Right kidney (tissue), 1 donor: ENCODE results near the gene SPINT1.

Experiments used
- DNase-seq: peaks from one replicate; pipeline ENCODE4 v3.0.0-alpha.2; 2016

SPINT1 gene

DNA sequence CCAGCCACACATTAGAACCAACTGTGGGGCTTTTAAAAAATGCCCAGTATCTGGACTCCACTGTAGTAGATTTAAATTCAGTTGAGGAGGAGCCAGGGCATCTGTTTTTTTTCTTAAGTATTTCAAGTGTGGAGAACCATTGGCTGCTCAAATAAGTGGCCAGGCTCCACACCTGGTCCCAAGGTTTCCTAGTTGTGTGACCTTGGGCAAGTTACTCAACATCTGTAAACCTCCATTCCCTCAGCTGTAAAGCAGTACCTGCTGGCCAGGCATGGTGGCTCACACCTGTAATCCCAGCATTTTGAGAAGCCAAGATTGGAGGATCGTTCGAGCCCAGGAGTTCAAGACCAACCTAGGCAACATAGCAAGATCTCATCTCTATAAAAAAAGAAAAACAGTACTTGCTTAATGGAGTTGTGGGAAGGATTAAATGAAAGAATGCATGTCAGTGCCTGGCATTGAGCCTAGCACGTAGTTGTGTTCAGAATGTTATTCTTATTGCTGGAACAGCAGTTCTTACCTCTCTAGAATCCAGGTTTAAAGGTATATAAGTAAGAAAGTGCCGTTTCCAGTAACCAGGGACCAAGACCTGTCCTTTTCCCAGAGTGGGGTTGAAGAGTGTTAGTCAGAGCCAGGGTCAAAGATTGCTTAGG, 17.3 kb upstream of the SPINT1 start:
- DNase-seq, result no peak

DNA sequence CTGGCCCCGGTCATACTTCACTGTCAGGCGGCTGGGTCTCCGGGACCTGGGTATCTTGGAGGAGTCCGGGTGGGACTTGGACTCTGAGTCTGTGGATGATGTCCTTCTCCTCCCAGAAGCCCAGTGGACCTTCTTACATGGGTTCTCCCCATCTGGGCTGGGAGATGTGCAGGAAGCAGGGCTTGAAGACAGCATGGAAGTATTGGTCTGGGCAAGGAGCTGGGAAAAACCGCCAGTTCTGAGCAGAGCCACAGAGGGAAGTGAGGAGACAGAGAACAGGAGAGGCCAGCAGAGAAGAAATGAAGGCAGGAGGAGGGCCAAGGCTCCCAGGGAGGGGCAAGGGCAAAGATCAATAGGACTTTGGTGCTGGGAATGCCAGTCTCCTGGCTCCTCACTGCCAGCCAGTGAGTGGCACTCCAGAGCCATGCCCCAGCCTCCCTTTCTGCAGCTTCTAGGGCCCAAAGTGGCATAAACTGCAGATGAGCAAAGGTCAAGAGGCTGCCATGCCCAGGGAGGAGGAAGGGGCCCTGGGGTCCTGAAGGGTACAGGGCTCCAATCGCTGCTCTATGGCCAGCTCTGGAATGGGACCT, 15.3 kb upstream of the SPINT1 start, which contains the start of gene PPP1R14D:
Gene PPP1R14D (minus strand): TSS at position 262 of the 590 bp plus-strand sequence. CDS start 67 bp downstream, at position 195.
- no peak for DNase-seq

DNA sequence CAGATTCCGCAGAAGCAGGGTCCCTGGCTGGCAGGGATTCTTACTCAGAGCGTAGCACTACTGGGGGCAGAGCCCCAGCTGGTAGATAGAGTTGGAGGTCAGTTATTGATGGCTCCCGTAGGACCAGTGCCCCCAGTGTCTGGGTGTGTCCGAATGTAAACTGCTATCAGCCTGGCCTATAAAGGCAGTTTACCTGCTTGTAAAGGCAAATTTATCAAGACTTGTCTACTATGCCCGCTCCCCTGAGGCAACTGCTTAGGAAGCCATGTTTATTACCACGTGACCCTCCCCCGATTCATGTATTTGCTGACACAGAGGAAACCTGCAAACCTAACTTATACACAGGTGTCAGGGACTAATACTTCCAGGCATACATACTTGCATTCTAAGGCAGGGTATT, 14.7 kb upstream of the SPINT1 start:
- DNase-seq, result no peak

DNA sequence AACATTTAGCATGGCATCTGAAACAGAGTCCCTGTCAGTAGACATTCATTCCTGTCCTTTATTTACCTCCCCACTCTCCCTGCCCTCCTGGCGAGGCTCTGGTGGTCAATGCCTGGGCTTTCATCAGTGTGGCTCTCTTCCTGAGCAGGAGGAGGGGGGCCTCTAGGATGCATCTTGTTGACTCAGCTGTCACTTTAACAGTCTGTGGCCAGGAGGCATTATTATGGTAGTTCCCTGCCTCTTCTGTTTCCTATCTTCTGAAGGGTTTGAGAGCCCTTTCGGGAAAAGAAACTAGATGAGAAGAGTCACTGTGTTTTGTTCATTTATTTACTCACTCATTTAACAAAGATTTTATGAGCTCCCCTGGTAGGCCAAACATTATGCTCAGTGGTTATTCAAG, 13.0 kb upstream of the SPINT1 start:
- DNase-seq, result no peak

DNA sequence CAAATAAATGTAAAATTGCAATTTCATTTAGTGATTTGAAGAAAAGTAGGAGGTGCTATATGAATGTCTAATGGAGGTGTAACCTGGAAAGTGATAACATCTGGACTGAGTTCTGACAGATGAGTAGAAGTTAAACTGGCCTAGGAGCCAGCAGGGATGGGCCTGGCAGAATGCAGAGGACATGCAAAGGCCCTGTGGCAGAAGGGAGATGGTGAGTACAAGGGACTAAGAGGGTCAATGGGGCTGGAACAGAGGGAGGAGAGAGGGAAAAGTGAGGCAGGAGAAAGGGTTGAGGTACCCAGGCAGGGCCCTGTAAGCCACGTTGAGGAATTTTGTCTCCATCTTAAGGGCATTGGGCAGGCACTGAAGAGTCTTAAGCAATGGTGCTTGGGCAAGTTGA, 12.0 kb upstream of the SPINT1 start:
- no peak for DNase-seq

DNA sequence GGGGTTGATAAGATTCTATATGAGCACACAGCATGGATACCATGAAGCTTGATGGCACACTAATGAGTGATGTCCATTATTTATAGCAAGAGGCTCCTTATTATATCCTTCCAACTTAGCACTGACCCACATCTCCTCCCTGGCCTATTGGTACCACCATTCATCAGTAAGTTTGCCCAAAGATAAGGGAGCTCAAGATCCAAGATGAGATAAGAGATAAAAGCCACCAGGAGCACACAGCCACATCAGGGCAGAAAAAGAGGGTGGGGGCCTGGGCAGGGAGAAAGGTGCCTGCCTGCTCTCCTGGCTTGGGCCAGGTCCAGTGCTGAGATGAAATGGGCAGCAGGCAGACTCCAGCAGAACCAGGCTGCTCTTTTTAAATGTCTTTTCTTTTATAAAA, 10.9 kb upstream of the SPINT1 start:
- DNase-seq, result no peak

DNA sequence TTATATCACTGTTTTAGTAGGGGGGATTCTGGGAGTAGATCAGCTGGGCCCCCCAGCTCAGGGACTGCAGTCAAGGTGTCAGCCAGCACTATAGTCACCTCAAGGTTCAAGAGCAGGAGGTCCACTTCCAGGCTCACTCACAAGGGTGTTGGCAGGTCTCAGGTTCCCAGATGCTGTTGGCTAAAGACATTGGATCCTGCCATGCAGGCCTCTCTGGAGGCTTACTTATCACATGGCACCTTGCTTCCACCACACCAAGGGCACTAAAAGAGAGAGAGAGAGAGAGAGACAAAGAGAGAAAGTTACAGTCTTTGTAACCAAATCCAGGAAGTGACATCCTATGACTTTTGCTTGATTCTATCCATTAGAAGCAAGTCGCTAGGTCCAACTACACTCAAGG, 7.8 kb upstream of the SPINT1 start:
- no peak for DNase-seq

DNA sequence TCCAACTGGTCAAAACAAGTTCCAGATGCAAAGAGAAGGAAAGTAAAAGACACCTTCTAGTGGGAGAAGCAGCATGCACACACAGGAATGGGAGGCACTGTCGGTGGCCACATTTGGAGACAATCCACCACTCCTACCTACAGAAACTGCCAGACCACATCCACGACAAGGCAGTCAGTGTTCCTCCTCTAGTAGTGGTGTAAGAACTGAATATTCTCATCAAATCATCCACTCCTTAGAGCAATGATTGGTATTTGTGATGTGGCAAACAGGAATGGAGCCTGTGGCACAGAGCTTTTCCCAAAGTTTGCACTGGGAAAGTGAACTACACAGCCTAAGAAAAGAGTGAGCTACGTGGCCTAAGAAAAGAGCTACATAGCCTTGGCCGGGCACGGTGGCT, 5.1 kb upstream of the SPINT1 start:
- DNase-seq, result no peak

DNA sequence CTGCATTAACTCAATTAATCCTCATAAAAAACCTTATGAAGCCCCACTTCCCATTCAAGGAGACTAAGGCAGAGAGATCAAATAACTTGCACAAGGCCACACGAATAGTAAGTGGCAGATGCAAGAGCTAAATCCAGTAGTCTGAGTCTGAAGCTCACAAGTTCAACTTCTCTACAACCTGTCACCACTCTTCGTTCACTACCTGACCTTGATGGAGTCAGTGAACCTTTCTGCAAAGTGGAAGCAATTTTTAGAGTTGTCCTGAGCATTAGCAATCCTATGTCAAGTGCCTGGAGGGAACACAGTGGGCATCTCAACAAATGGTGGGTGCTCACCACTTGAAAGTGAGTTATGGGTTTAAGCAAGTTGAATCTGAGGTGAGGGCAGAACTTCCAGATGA, 2.1 kb upstream of the SPINT1 start:
- DNase-seq, result no peak

DNA sequence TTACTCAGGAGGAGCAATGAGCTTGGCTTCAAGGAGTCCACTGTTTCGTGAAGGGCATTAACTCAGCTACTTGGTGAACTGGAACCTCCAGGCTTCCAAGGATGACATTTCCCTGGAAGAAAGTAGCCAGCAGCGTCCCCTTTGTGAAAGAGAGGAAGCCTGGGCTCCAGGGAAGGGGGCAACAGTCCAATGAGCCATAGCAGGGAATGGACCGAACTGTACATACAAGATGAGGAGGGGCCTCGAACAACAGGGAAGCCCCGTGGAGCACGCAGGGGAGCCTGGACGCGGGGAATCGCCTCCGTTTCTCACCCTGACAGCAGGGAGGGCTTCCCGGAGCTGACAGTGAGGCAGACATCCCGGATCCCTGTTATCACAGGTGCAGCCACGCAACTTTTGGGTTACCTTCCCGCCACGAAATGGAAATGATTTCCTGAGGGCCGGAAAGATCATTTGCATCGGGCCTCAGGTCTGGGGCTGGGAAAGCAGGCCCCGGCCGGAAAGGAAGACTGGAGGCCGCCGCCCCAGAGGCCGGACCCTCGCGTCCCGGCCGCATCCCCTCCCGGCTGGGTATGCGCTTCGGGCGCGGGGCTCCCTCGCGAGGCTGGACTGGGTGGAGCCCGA, 475 bp upstream of the SPINT1 start:
- DNase-seq, result peak; percentile 71

DNA sequence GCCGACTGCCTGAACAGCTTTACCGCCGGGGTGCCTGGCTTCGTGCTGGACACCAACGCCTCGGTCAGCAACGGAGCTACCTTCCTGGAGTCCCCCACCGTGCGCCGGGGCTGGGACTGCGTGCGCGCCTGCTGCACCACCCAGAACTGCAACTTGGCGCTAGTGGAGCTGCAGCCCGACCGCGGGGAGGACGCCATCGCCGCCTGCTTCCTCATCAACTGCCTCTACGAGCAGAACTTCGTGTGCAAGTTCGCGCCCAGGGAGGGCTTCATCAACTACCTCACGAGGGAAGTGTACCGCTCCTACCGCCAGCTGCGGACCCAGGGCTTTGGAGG, 815 bp downstream of the SPINT1 start:
- DNase-seq, result no peak

DNA sequence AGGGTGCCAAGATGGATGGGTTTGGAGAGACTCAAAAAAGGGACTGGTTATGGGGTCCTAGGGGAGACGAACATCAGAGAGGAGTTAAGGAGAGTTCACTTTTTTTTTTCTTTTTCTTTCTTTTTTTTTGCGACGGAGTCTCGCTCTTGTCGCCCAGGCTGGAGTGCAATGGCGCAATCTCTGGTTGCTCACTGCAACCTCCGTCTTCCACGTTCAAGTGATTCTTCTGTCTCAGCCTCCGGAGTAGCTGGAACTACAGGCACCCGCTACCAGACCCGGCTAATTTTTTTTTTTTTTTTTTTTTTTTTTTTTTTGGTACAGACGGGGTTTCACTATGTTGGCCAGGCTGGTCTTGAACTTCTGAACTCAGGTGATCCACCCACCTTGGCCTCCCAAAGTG, 1.2 kb downstream of the SPINT1 start:
- no peak for DNase-seq

DNA sequence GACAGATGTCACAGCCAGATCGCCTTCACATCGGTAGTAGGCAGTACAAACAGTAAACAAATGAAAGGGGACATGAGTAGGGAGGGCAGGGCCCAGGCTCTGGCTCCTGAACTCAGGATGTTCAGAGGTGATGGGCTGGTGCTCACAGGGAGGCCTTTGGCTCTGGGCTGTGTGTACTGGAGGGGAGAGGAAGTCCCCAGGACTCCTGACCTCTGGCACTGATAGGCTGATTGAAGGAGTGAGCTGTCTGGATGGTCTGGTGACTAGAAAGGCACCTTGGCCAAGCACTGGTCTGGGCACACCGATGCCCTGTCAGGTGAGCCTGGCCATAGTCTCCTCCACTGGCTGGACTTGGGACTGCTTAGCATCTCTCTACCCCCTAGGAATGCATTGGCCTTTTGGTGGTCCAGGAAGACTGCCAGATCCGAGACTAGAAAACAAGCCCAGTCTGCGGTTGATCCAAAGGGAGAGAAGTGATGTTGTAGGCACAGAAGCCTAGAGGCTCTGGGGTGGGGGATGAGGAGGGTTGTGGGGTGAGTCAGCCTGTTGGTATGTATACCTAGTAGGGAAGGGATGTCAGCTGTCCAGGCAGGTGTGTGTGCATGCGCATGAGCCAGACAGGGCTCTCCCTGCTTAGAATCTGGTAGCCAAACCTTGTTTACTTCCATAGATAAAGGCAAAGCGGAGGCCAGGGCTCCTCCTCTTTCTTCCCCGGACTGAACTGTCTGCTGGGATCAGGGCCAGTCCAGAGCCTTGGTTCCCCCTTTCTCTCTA, 1.9 kb downstream of the SPINT1 start:
- no peak for DNase-seq

DNA sequence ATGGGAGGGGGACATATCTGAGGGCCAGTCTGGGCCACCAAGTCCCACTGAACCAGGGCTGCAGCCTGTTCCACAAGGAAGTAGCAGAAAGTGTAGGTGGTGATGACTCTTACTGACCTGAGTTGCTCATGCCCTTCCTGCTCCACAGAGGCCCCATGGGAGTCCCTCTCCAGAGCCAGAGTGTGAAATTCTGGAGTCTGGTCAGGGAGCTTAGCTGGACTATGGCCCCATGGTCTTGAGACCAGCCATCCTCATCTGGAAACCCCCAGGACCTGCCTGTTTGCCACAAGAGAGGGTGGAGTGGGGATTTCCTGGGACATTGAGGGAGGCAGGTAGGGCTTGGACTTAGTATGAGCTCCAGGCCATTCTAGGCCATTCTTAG, 3.0 kb downstream of the SPINT1 start:
- no peak for DNase-seq

DNA sequence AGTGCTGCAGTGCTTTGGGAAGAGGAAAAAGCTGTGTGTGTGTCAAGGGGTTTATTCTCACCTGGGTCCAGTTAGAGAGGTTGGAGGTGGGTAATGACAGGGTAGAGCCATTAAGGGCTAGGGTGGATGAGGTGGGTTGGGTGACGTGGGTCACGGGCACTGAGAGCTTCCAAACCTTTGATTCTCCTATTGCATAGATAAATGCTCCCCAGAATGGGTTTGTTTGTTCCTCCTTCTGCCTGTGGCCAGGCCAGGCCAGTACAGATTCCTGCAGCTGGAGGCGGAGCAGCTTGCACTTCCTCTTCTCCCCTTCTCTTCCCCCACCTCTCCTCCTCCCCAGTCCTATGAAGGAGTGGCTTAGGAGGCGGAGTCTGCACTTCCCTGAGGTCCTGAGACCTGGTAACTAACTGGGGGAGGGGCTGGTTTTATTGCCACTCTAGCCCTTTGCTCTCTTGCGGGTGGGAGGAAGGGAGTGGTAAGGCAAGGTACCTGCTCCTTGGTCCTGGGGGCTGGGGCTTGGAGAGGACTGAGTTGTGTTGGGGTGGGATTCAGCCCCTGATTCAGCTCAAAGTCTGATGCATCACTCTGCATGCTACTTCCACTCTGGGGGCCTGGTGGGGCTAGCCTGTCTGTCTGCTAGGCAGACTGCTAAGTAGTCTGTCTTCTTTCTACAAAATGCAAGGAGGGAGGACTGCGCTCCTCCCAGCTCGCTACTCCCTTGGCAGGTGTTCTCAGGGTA, 3.5 kb downstream of the SPINT1 start:
- DNase-seq, result peak; percentile 42

DNA sequence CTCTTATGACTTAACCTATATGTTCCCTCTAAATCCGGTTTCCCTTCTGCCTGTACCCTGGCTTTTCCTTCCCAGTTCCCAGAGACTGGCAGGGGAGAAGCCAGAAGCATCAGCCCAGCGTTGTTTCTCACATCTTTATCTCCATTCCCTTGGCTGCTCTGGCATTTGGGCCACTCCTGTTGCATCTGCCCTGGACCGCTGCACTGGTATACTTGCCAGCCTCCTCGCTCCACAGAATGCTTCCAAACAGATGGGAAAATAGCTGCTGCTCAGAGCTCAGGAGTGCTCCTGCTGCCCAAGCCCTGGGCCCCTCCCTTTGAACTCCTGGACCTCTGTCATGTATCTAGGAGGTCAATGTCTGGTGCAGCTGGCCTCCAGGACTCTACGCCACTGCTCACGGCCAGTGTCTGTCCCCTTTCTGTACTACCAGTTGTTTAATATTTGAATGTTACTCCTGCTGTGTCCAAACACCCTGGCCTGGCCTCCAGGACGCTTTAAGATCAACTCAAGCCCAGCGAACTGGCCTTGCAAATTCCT, 6.8 kb downstream of the SPINT1 start:
- no peak for DNase-seq

DNA sequence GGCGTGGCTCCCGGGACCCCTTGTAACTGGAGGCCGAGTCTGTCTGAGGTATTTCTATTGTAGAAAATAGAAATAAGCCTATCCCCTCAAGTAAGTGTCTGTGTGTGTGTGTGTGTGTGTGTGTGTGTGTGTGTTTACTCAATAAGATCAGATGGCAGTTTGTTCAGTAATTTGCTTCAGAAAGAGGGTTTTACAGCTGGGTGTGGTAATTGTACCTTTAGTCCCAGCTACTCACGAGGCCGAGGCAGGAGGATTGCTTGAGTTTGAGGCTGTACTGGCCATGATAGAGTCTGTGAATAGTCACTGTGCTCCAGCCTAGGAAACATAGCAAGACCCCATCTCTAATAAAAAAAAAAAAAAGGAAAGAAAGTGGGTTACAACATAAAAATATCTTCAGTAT, 8.7 kb downstream of the SPINT1 start:
- no peak for DNase-seq

DNA sequence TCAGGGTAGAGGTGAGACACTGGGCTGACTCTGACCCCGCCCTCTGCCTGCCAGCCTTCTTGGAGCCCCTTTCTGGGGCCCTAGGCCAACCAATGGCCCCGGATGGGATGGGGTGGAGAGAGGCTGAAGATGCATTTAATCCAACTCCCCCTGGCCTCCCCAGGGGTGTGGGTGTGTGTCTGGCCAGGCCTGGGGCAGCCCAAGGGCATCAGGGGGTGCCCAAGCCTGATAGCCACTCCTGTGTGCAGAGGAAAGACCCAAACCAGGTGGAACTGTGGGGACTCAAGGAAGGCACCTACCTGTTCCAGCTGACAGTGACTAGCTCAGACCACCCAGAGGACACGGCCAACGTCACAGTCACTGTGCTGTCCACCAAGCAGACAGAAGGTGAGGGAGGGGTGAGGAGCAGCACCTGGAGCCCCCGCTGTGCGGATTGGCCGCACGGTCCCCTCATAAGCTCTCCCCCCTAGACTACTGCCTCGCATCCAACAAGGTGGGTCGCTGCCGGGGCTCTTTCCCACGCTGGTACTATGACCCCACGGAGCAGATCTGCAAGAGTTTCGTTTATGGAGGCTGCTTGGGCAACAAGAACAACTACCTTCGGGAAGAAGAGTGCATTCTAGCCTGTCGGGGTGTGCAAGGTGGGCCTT, 9.5 kb downstream of the SPINT1 start:
- no peak for DNase-seq

DNA sequence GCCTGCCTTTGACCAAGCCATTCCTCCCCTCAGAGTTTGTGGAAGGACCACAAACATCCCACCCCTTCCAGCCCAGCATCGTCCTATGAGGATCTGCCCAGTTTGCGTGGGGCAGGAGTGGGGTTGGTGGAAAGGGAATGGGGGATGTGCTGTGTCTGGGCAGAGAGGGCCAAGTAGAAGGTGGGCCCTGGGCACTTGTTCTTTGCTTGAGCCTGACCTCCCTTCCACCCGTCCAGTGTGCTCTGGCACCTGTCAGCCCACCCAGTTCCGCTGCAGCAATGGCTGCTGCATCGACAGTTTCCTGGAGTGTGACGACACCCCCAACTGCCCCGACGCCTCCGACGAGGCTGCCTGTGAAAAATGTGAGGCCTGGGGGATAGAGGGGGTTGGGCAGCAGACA, 10.3 kb downstream of the SPINT1 start:
- no peak for DNase-seq

DNA sequence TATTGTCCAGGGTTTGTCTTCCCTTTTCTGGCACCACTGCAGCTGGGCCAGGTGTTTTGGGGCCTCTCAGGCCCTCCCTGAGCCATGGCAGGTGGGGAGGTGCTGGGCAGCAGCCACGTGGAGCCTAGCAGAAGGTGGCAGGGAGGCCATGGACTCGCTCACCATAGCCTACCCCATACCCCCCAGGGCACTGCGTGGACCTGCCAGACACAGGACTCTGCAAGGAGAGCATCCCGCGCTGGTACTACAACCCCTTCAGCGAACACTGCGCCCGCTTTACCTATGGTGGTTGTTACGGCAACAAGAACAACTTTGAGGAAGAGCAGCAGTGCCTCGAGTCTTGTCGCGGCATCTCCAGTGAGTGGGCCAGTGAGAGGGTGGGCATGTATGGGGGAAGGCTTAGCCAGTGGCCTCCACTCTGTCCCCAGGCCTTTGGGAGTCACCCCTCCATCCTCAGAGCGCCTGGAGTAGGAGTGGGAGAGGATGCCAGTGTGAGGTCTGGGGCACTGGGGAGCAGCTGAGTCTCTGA, 11.9 kb downstream of the SPINT1 start:
- DNase-seq, result no peak

DNA sequence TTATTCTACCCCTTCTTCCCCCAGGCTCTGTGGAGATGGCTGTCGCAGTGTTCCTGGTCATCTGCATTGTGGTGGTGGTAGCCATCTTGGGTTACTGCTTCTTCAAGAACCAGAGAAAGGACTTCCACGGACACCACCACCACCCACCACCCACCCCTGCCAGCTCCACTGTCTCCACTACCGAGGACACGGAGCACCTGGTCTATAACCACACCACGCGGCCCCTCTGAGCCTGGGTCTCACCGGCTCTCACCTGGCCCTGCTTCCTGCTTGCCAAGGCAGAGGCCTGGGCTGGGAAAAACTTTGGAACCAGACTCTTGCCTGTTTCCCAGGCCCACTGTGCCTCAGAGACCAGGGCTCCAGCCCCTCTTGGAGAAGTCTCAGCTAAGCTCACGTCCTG, 12.9 kb downstream of the SPINT1 start:
- no peak for DNase-seq
